ENCODE data around the gene ZNF568. TPM values are rescaled to one million over a fixed set of nuclear protein-coding genes. Genes with fewer than 3 reads are reported as not detected.
A peak's percentile ranks its signal among the peaks of the same experiment; 100 is the strongest.

The ZNF568 gene
- total and polyA plus RNA-seq, 9 of the 15 experiments (the other 6 are each of a cell fraction or from before 2014, with no cell fraction given), result 0.04 to 0.36 (median 0.07) TPM; not detected in 1

- no peak overlapping the region for H3K4me2 ChIP-seq (ENCODE audit: insufficient read depth, low read length)
- H3K9me3 ChIP-seq (replicated peaks; ENCODE audit: control insufficient read depth, insufficient read depth, low read depth, low read length), result no peaks in the 10 kb centered on the region
- H3K9ac ChIP-seq (ENCODE audit: insufficient read depth in 1 of 2, low read depth in 2 of 2, low read length in 2 of 2), result no peak overlapping the region
- no peaks in the 10 kb centered on the region for H3K79me2 ChIP-seq (ENCODE audit: control insufficient read depth, insufficient read depth, low read length)
- in situ Hi-C loops (cut with MboI) (no loop called here), intact Hi-C loops (cut with micrococcal nuclease) (no loop called here)
- no peaks in the 10 kb centered on the region for H3K9me1 ChIP-seq (ENCODE audit: control insufficient read depth, insufficient read depth, low read length)
- no peaks in the 10 kb centered on the region for H3K27me3 ChIP-seq (ENCODE audit: control insufficient read depth in 2 of 2, insufficient read depth in 2 of 2, low read length in 2 of 2)
- ATAC-seq (no peak), DNase-seq (ENCODE audit: extremely low read depth in 1 of 4, low spot score in 3 of 4) (no peak), FAIRE-seq (no peak)
- TF ChIP-seq PRPF4 (IDR thresholded peaks at IDR 0.05; ENCODE audit: insufficient read depth, low read depth, low read length, poor library complexity, severe bottlenecking), result no peak
- TF ChIP-seq NBN (IDR thresholded peaks at IDR 0.05; ENCODE audit: low read depth), result no peak
- TF ChIP-seq TBP (optimal IDR thresholded peaks at IDR 0.05; ENCODE audit: low read depth, low read length), result no peak
- H3K36me3 ChIP-seq (ENCODE audit: control insufficient read depth, insufficient read depth, low read length), result no peaks in the 10 kb centered on the region
- no TSS peak for BruUV-seq (replicated peaks)
- WGBS (ENCODE audit: insufficient coverage, low coverage, missing lambda C conversion rate), result 3% methylated on average over 4 of the region's 7 CpGs
- no peak overlapping the region for H3K4me3 ChIP-seq
- H3K27ac ChIP-seq (ENCODE audit: extremely low read depth, low read depth, low read length), result no peak overlapping the region
- H4K20me1 ChIP-seq (replicated peaks; ENCODE audit: control insufficient read depth, insufficient read depth, low read length), result no peaks in the 10 kb centered on the region
- ChIA-PET POLR2A (no interaction called here), CTCF (ENCODE audit: low intra/inter-chr PET ratio) (no interaction called here)
- H2AFZ ChIP-seq (ENCODE audit: low read depth, low read length), result no peak overlapping the region
- no peaks in the 10 kb centered on the region for H3K4me1 ChIP-seq (replicated peaks in 1 of 2; ENCODE audit: control insufficient read depth in 2 of 2, insufficient read depth in 2 of 2, low read length in 2 of 2)
These were observed 81.7 kb downstream of the ZNF568 start for GRCh38 chr19:36997843-36998235.

DNA sequence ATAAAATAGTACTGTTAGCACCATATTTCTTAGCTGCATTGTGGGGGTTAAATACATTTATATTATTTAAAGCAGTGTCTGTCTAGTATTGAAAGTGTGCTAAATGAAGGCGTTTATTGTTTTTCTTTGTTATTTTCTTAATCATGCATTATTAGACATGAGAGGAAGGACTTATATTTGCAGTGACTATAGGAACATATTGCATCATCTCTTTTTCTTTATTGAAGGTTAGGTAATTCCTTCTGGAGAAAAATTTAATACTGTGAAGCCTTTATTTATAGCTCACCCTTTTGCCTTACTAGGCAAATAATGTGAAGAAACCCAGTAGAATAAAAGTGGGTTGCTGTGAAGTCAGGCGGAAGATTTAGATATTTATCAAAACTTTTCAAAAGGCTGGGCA lies 83.2 kb downstream of the ZNF568 start:
- H3K27me3 ChIP-seq (ENCODE audit: control insufficient read depth in 2 of 2, insufficient read depth in 2 of 2, low read length in 2 of 2), result no peaks in the 10 kb centered on the region
- ChIA-PET POLR2A (no interaction called here), CTCF (ENCODE audit: low intra/inter-chr PET ratio) (no interaction called here)
- H3K4me3 ChIP-seq, result no peak overlapping the region
- in situ Hi-C loops (cut with MboI), result no loop called here
- H3K9ac ChIP-seq (ENCODE audit: insufficient read depth in 1 of 2, low read depth in 2 of 2, low read length in 2 of 2), result no peak overlapping the region
- H3K9me1 ChIP-seq (ENCODE audit: control insufficient read depth, insufficient read depth, low read length), result no peaks in the 10 kb centered on the region
- no peak overlapping the region for H3K4me2 ChIP-seq (ENCODE audit: insufficient read depth, low read length)
- no peak overlapping the region for H3K27ac ChIP-seq (ENCODE audit: extremely low read depth, low read depth, low read length)
- DNase-seq (ENCODE audit: extremely low read depth in 1 of 4, low spot score in 3 of 4) (no peak), ATAC-seq (no peak), FAIRE-seq (no peak)
- 4% methylated on average over 2 of the region's 2 CpGs for WGBS (ENCODE audit: insufficient coverage, low coverage, missing lambda C conversion rate)
- no peak overlapping the region for H2AFZ ChIP-seq (ENCODE audit: low read depth, low read length)
- intact Hi-C loops (cut with micrococcal nuclease), result no loop called here
- BruUV-seq (replicated peaks), result no TSS peak
- no peaks in the 10 kb centered on the region for H4K20me1 ChIP-seq (replicated peaks; ENCODE audit: control insufficient read depth, insufficient read depth, low read length)
- H3K4me1 ChIP-seq (replicated peaks in 1 of 2; ENCODE audit: control insufficient read depth in 2 of 2, insufficient read depth in 2 of 2, low read length in 2 of 2), result no peaks in the 10 kb centered on the region
- no peaks in the 10 kb centered on the region for H3K79me2 ChIP-seq (ENCODE audit: control insufficient read depth, insufficient read depth, low read length)
- TF ChIP-seq KDM2B (CRISPR knock-in tag; IDR thresholded peaks at IDR 0.05) (no peak), ZNF146 (CRISPR knock-in tag; IDR thresholded peaks at IDR 0.05; ENCODE audit: unreplicated experiment) (no peak), ATF3 (IDR thresholded peaks at IDR 0.05) (peak; percentile 29; the same call in 1 of the 2 replicates), ATF3 (CRISPR knock-in tag; conservative IDR thresholded peaks at IDR 0.05) (no peak), POLR3A (IDR thresholded peaks at IDR 0.05; ENCODE audit: borderline replicate concordance, extremely low read depth, insufficient read depth, insufficient read length) (no peak), CEBPB (tag; IDR thresholded peaks at IDR 0.05) (0 out of 2 replicates have a peak, but pooled peaks have one; percentile 14), XRCC3 (IDR thresholded peaks at IDR 0.05) (no peak), CCAR2 (IDR thresholded peaks at IDR 0.05; ENCODE audit: low read depth, low read length) (no peak), CEBPG (CRISPR knock-in tag; IDR thresholded peaks at IDR 0.05) (no peak), CEBPG (tag; conservative IDR thresholded peaks at IDR 0.05 in 1 of 2, IDR thresholded peaks at IDR 0.05 in 1 of 2) (peak; percentile 29 to 86; a peak in 3 of 4 replicates)
- H3K9me3 ChIP-seq (replicated peaks; ENCODE audit: control insufficient read depth, insufficient read depth, low read depth, low read length), result no peaks in the 10 kb centered on the region
- no peaks in the 10 kb centered on the region for H3K36me3 ChIP-seq (ENCODE audit: control insufficient read depth, insufficient read depth, low read length)

Data from K562 (cell line).